Ishikawa (cell line): ENCODE measurements around the gene EXOC3L4.

Source experiments
- EP300 ChIP-seq: IDR thresholded peaks from 2 replicates; pipeline ENCODE4 v1.6.1; 2012; ENCODE audit warnings: borderline replicate concordance
- FOXM1 ChIP-seq: IDR thresholded peaks from 2 replicates; pipeline ENCODE4 v1.6.1; 2012; ENCODE audit warnings: low read depth, borderline replicate concordance
- MAX ChIP-seq: IDR thresholded peaks from 2 replicates; pipeline ENCODE4 v1.6.1; 2012
- NFIC ChIP-seq: IDR thresholded peaks from 2 replicates; pipeline ENCODE4 v1.6.1; 2012
- RAD21 ChIP-seq: IDR thresholded peaks from 2 replicates; pipeline ENCODE4 v1.6.1; 2012; ENCODE audit warnings: low read depth
- REST ChIP-seq: IDR thresholded peaks from 2 replicates; pipeline ENCODE4 v1.6.1; 2012; ENCODE audit warnings: low read depth, mild to moderate bottlenecking
- TAF1 ChIP-seq: IDR thresholded peaks from 2 replicates; pipeline ENCODE4 v1.6.1; 2012; ENCODE audit warnings: low read depth, mild to moderate bottlenecking
- USF1 ChIP-seq: IDR thresholded peaks from 2 replicates; pipeline ENCODE4 v1.6.1; 2012
- YY1 ChIP-seq: IDR thresholded peaks from 2 replicates; pipeline ENCODE4 v1.6.1; 2012; ENCODE audit warnings: low read depth

GRCh38 chr14:103109535-103110441 lies 15.3 kb downstream of the EXOC3L4 start:
- TF ChIP-seq USF1 (no peak), RAD21 (no peak), MAX (peak; percentile 83), EP300 (peak; percentile 67; the same call in 1 of the 2 replicates), NFIC (peak; percentile 71; the same call in 1 of the 2 replicates), TAF1 (no peak), REST (no peak), YY1 (0 out of 2 replicates have a peak, but pooled peaks have one; percentile 44), FOXM1 (no peak; the same call in 1 of the 2 replicates)
